Measurements from ENCODE around the gene COPZ1. TPM values are rescaled to one million over a fixed set of nuclear protein-coding genes. Genes with fewer than 3 reads are reported as not detected.

COPZ1 gene
- total and polyA plus RNA-seq, 9 of the 15 experiments (the other 6 are each of a cell fraction or from before 2014, with no cell fraction given), result 137 to 487 (median 233) TPM

- TF ChIP-seq CTCF (IDR thresholded peaks at IDR 0.05 in 2 of 3, conservative IDR thresholded peaks at IDR 0.05 in 1 of 3; ENCODE audit: insufficient read depth in 2 of 3, low read depth in 1 of 3, low read length in 3 of 3) (no peak), BRD9 (IDR thresholded peaks at IDR 0.05; ENCODE audit: low read depth, partially characterized antibody) (no peak), BRCA1 (IDR thresholded peaks at IDR 0.05) (no peak), BRCA1 (CRISPR knock-in tag; IDR thresholded peaks at IDR 0.05) (no peak), ZNF174 (CRISPR knock-in tag; IDR thresholded peaks at IDR 0.05) (no peak), RFX7 (CRISPR knock-in tag; IDR thresholded peaks at IDR 0.05) (no peak), SAP30 (IDR thresholded peaks at IDR 0.05; ENCODE audit: borderline replicate concordance, insufficient read depth, low read depth, low read length, poor library complexity, severe bottlenecking) (no peak), ZNF407 (IDR thresholded peaks at IDR 0.05; ENCODE audit: low read depth) (no peak), U2AF1 (optimal IDR thresholded peaks at IDR 0.05; ENCODE audit: low read depth, low read length) (no peak), ATF6 (CRISPR knock-in tag; IDR thresholded peaks at IDR 0.05) (no peak), NEUROD1 (IDR thresholded peaks at IDR 0.05; ENCODE audit: borderline replicate concordance, low read depth, low read length, partially characterized antibody) (peak; percentile 84), ZNF77 (CRISPR knock-in tag; IDR thresholded peaks at IDR 0.05) (no peak), PHTF2 (CRISPR knock-in tag; IDR thresholded peaks at IDR 0.05) (no peak), GABPB2 (CRISPR knock-in tag; conservative IDR thresholded peaks at IDR 0.05) (no peak), NCOA2 (IDR thresholded peaks at IDR 0.05; ENCODE audit: partially characterized antibody in 2 of 2) (no peak), JUNB (CRISPR knock-in tag; conservative IDR thresholded peaks at IDR 0.05) (no peak)
Observed at GRCh38 chr12:54279632-54280467, 45.1 kb upstream of the COPZ1 start, which contains the start of gene CBX5 (continued).
